ENCODE measurements around the gene PSORS1C2.

PSORS1C2 gene

DNA sequence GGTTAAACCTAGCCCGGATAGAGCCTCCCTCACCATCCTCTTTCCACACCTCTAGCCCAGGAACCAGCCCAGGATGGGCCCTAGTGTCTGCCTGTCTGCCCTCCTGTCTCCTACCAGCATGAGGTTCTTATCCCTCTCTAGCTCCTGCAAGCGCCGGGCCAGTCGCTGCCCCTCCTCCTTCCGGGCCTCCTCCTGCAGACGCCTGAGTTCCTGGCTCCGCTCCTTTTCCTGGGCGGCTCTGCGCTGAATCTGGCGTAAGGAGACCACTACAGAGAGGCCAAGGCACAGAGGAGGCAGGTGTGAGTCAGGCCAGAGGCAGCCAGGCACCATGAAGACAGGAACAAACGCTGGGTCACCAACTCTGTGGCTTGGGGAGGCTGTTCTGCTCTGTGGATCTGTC is 4.3 kb upstream of the PSORS1C2 start:
- POLR2A ChIA-PET (ENCODE audit: low non-redundant PET), result no interaction called here
- H3K27ac ChIP-seq, result peak overlapping the region; percentile 63
- no peak for TF ChIP-seq CTCF (conservative IDR thresholded peaks at IDR 0.05; ENCODE audit: low read depth)
- no peak for DNase-seq (ENCODE audit: low spot score)
- CTCF ChIA-PET, result no interaction called here

DNA sequence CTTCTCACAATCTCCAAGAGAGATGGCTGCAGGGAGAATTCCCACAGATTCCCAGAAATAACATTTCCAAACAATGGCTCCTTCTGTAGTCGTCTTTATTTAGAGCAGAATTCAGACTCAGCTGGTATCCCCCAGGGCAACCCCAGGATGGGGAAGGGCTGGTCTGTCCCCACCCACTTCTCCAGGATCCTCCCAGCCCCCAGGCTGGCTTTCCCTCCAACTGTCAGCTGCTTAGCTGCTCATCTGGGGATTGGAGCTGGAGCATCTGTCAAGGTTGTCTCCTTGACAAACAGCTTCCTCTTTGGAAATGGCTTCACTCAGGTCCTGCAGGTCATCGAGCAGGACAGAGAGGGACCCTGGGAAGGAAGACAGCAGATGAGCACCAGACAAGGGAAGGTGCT is 3.5 kb upstream of the PSORS1C2 start:
- ChIA-PET CTCF (interaction anchor here (0.6 kb wide), 1 partner anchor 133 kb away, joined by 3 read pairs; no protein-coding TSS in a partner anchor), POLR2A (ENCODE audit: low non-redundant PET) (no interaction called here)
- DNase-seq (ENCODE audit: low spot score), result no peak
- H3K27ac ChIP-seq, result peak overlapping the region; percentile 63
- TF ChIP-seq CTCF (conservative IDR thresholded peaks at IDR 0.05; ENCODE audit: low read depth), result no peak

DNA sequence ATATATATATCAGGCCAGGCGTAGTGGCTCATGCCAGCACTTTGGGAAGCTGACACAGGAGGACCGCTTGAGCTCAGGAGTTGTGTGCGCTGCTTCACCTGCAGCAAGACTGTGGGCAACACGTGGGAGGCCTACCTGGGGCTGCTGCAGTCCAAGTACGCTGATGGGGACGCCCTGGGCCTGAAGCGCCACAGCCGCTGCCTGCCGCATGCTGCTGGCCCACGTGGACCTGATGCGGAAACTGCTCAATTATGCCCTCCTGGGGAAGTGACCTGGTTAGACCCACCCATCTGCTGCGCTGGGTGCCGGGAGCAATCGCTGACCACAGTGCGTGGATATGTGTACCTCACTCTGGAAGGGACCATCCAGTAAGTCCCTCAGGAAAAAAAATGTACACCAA is 1.8 kb upstream of the PSORS1C2 start:
- no peak for TF ChIP-seq CTCF (conservative IDR thresholded peaks at IDR 0.05; ENCODE audit: low read depth)
- CTCF ChIA-PET, result interaction anchor here (0.6 kb wide), 1 partner anchor 199 kb away, joined by 4 read pairs; no protein-coding TSS in a partner anchor
- H3K27ac ChIP-seq, result no peak overlapping the region
- DNase-seq (ENCODE audit: low spot score), result no peak
- POLR2A ChIA-PET (ENCODE audit: low non-redundant PET), result interaction anchor here (0.6 kb wide), 1 partner anchor 96 kb away, joined by 4 read pairs; no protein-coding TSS in a partner anchor

- no peak for DNase-seq (ENCODE audit: low spot score)
- ChIA-PET POLR2A (ENCODE audit: low non-redundant PET) (no interaction called here), CTCF (interaction anchor here (2.8 kb wide), 1 partner anchor 53 kb away, joined by 20 read pairs; no protein-coding TSS in a partner anchor)
- H3K27ac ChIP-seq, result peak overlapping the region; percentile 39; the same call in 1 of the 2 replicates
- TF ChIP-seq CTCF (conservative IDR thresholded peaks at IDR 0.05; ENCODE audit: low read depth), result no peak
Observed at GRCh38 chr6:31139599-31139998, 733 bp upstream of the PSORS1C2 start.

GRCh38 chr6:31135710-31136109 is 3.2 kb downstream of the PSORS1C2 start:
- no peak for TF ChIP-seq CTCF (conservative IDR thresholded peaks at IDR 0.05; ENCODE audit: low read depth)
- no peak overlapping the region for H3K27ac ChIP-seq
- no peak for DNase-seq (ENCODE audit: low spot score)
- ChIA-PET CTCF (no interaction called here), POLR2A (ENCODE audit: low non-redundant PET) (interaction anchor here (0.7 kb wide), 1 partner anchor 242 kb away, joined by 5 read pairs; no protein-coding TSS in a partner anchor)

- ChIA-PET CTCF (interaction anchor here (0.6 to 1.1 kb wide), 3 partner anchors 54 to 235 kb away, joined by 3 to 5 read pairs (median 3); no protein-coding TSS in a partner anchor), POLR2A (ENCODE audit: low non-redundant PET) (no interaction called here)
- no peak overlapping the region for H3K27ac ChIP-seq
- no peak for TF ChIP-seq CTCF (conservative IDR thresholded peaks at IDR 0.05; ENCODE audit: low read depth)
- DNase-seq (ENCODE audit: low spot score), result no peak
Observed at GRCh38 chr6:31132806-31133205, 6.1 kb downstream of the PSORS1C2 start.

Data from RWPE1 (cell line).